ENCODE data around the gene NACC2.
"Not testable (repeated sequence)": the region's sequence is repeated elsewhere in the genome, so short reads cannot be mapped to it uniquely, and the experiment has no call there.

Gene NACC2

GRCh38 chr9:136080716-136081112, 14.4 kb downstream of the NACC2 start:
- no peak for DNase-seq (ENCODE audit: low read depth in 2 of 2)

GRCh38 chr9:136079916-136080246, 15.2 kb downstream of the NACC2 start:
- no peak for DNase-seq (ENCODE audit: low read depth in 2 of 2)

GRCh38 chr9:136079211-136079915, 15.7 kb downstream of the NACC2 start:
- no peak for DNase-seq (ENCODE audit: low read depth in 2 of 2)

- DNase-seq (ENCODE audit: low read depth in 2 of 2): no peak
Measured at GRCh38 chr9:136078498-136079011, 16.5 kb downstream of the NACC2 start.

GRCh38 chr9:136078024-136078423, 17.1 kb downstream of the NACC2 start:
- no peak for DNase-seq (ENCODE audit: low read depth in 2 of 2)

- DNase-seq (ENCODE audit: low read depth in 2 of 2): no peak
Measured at GRCh38 chr9:136077491-136077890, 17.6 kb downstream of the NACC2 start.

GRCh38 chr9:136075881-136076678, 19.0 kb downstream of the NACC2 start:
- DNase-seq (ENCODE audit: low read depth in 2 of 2): no peak

GRCh38 chr9:136075134-136075841, 19.8 kb downstream of the NACC2 start:
- DNase-seq (ENCODE audit: low read depth in 2 of 2): no peak

GRCh38 chr9:136074706-136075105, 20.4 kb downstream of the NACC2 start:
- no peak for DNase-seq (ENCODE audit: low read depth in 2 of 2)

GRCh38 chr9:136062657-136063439, 32.2 kb downstream of the NACC2 start:
- no peak for DNase-seq (ENCODE audit: low read depth in 2 of 2)

- not testable (repeated sequence) for DNase-seq (ENCODE audit: low read depth in 2 of 2)
Measured at GRCh38 chr9:136061916-136062315, 33.2 kb downstream of the NACC2 start.

GRCh38 chr9:136061405-136061804, 33.7 kb downstream of the NACC2 start:
- DNase-seq (ENCODE audit: low read depth in 2 of 2): no peak

GRCh38 chr9:136060671-136061371, 34.3 kb downstream of the NACC2 start:
- DNase-seq (ENCODE audit: low read depth in 2 of 2): no peak

GRCh38 chr9:136059851-136060670, 35.0 kb downstream of the NACC2 start:
- no peak for DNase-seq (ENCODE audit: low read depth in 2 of 2)

GRCh38 chr9:136059321-136059791, 35.7 kb downstream of the NACC2 start:
- no peak for DNase-seq (ENCODE audit: low read depth in 2 of 2)

GRCh38 chr9:136058801-136059302, 36.2 kb downstream of the NACC2 start:
- no peak for DNase-seq (ENCODE audit: low read depth in 2 of 2)

- DNase-seq (ENCODE audit: low read depth in 2 of 2): no peak
Measured at GRCh38 chr9:136058084-136058483, 37.0 kb downstream of the NACC2 start.

GRCh38 chr9:136057236-136058081, 37.6 kb downstream of the NACC2 start:
- DNase-seq (ENCODE audit: low read depth in 2 of 2): no peak
